Esophagus squamous epithelium (tissue), 4 donors: ENCODE data around the gene MAGI1.

Experiments
- POLR2A ChIP-seq, 4 donors: fragments of 450-650 bp; IDR thresholded peaks; one replicate each; pipeline ENCODE4 v1.6.1; 2017; ENCODE audit warnings: antibody characterized with exemption in 4 of 4, mild to moderate bottlenecking in 4 of 4, moderate library complexity in 3 of 4
- TF ChIP-seq, protein P1 (sequence below), 6 experiments: fragments of 450-650 bp in 4 of 6; fragments of 200-600 bp in 2 of 6; sonication (generic) in 2 of 6; IDR thresholded peaks; one replicate each; pipeline ENCODE4 v1.5.1; 2016 to 2019; ENCODE audit warnings: antibody characterized with exemption in 6 of 6, mild to moderate bottlenecking in 4 of 6, moderate library complexity in 4 of 6

DNA sequence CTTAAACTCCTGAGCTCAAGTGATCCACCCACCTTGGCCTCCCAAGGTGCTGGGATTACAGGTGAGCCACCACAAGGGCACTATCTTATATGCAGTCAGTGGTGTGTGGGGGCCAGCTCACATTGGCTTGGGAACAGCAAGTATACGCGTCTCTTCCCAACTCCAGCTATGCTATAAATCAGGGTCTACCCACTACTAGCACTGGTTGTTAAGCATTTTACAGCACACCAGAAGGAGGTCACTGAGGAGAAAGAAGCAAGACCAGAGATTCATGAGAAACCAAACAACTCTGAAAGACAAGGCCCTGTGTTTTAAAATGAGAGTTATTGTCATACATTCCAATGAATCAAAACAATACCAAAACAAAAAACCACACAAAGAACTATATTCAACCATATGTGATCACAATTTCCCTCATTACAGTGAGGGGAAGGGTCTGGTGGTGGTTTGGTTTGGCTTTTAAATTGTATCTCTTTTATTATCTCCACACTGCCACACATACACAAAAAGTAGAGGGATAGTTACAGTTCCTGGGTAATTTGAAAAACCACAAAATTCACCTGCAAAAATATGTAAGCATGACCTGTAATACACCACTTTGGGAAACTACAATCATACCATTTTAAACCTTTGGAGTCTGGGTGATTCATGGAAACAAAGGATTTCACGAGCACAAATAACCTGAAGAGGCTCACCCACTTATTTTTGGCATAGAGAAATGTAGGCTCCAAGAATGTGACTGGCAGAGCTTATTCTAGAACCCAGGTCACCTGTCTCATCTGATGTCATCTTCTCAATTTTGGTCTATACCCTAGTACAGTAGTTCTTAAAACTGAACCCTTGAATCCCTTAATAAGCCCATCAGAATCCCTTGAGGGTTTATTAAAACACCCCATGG, 5.2 kb downstream of the MAGI1 start:
- no peak for TF ChIP-seq POLR2A (IDR thresholded peaks at IDR 0.05)
- TF ChIP-seq, protein P1, sequence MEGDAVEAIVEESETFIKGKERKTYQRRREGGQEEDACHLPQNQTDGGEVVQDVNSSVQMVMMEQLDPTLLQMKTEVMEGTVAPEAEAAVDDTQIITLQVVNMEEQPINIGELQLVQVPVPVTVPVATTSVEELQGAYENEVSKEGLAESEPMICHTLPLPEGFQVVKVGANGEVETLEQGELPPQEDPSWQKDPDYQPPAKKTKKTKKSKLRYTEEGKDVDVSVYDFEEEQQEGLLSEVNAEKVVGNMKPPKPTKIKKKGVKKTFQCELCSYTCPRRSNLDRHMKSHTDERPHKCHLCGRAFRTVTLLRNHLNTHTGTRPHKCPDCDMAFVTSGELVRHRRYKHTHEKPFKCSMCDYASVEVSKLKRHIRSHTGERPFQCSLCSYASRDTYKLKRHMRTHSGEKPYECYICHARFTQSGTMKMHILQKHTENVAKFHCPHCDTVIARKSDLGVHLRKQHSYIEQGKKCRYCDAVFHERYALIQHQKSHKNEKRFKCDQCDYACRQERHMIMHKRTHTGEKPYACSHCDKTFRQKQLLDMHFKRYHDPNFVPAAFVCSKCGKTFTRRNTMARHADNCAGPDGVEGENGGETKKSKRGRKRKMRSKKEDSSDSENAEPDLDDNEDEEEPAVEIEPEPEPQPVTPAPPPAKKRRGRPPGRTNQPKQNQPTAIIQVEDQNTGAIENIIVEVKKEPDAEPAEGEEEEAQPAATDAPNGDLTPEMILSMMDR (IDR thresholded peaks at IDR 0.05): no peak
